Progenitor cell of endocrine pancreas (in vitro differentiated cells): ENCODE data around the gene USP10. TPM values are rescaled to one million over a fixed set of nuclear protein-coding genes. Genes with fewer than 3 reads are reported as not detected.

Experiments
- DNase-seq: peaks from one replicate; pipeline ENCODE4 v3.0.0; 2021; ENCODE audit warnings: low spot score; ENCODE audit not compliant: unreplicated experiment
- H3K27ac Mint-ChIP-seq: 2 replicates; pipeline ENCODE4 v1.8.0; 2021; ENCODE audit warnings: mild to moderate bottlenecking, moderate library complexity, mixed read lengths
- H3K27me3 Mint-ChIP-seq: 2 replicates; pipeline ENCODE4 v1.8.0; 2021; ENCODE audit warnings: mixed read lengths
- H3K36me3 Mint-ChIP-seq: 2 replicates; pipeline ENCODE4 v1.8.0; 2022; ENCODE audit warnings: mixed read lengths; ENCODE audit not compliant: insufficient read depth
- H3K4me1 Mint-ChIP-seq: 2 replicates; pipeline ENCODE4 v1.8.0; 2021; ENCODE audit warnings: low read depth, mixed read lengths
- H3K4me3 Mint-ChIP-seq: 2 replicates; pipeline ENCODE4 v1.8.0; 2021; ENCODE audit warnings: low read depth, mild to moderate bottlenecking, moderate library complexity, mixed read lengths
- H3K9me3 Mint-ChIP-seq: 2 replicates; pipeline ENCODE4 v1.8.0; 2021; ENCODE audit warnings: low read depth, mixed read lengths
- total RNA-seq: library from RNA; stranded (reverse); gene quantifications from 2 replicates; pipeline ENCODE4 v1.2.1, GENCODE V29; 2021
- TF ChIP-seq, protein P1 (sequence below): fragments of 200-600 bp; sonication (generic); IDR thresholded peaks from one replicate; pipeline ENCODE4 v1.5.0; 2021; ENCODE audit warnings: antibody characterized with exemption, mild to moderate bottlenecking; ENCODE audit not compliant: unreplicated experiment

USP10 gene
- total RNA-seq, 1 donor from 2014 or later = 139 TPM

DNA sequence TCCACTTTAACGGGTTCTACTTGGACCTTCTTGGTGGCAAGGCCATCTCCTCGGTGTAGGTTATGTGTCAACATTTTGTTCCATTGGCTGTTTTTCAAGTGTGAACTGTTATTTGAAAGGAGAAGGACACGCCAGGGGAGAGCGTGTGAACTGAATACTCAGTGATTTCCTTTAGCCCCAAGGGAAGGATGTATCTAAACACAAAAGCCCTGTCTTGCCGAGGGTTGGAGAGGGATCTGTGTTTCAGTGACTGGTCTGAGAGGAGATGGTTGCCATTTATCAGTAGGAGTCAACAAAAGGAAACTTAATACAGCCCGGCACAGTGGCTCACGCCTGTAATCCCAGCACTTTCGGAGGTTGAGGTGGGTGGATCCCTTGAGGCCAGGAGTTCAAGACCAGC lies 50.0 kb downstream of the USP10 start:
- Mint-ChIP-seq H3K4me1 (peaks cover 2% of the 10 kb centered on the region), H3K27ac (no peak overlapping the region), H3K36me3 (no peaks in the 10 kb centered on the region), H3K27me3 (no peaks in the 10 kb centered on the region), H3K9me3 (no peaks in the 10 kb centered on the region), H3K4me3 (no peak overlapping the region)
- no peak for DNase-seq
- TF ChIP-seq, protein P1, sequence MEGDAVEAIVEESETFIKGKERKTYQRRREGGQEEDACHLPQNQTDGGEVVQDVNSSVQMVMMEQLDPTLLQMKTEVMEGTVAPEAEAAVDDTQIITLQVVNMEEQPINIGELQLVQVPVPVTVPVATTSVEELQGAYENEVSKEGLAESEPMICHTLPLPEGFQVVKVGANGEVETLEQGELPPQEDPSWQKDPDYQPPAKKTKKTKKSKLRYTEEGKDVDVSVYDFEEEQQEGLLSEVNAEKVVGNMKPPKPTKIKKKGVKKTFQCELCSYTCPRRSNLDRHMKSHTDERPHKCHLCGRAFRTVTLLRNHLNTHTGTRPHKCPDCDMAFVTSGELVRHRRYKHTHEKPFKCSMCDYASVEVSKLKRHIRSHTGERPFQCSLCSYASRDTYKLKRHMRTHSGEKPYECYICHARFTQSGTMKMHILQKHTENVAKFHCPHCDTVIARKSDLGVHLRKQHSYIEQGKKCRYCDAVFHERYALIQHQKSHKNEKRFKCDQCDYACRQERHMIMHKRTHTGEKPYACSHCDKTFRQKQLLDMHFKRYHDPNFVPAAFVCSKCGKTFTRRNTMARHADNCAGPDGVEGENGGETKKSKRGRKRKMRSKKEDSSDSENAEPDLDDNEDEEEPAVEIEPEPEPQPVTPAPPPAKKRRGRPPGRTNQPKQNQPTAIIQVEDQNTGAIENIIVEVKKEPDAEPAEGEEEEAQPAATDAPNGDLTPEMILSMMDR = no peak

- Mint-ChIP-seq H3K27me3 (no peaks in the 10 kb centered on the region), H3K4me3 (no peak overlapping the region), H3K9me3 (no peaks in the 10 kb centered on the region), H3K4me1 (peaks cover 4% of the 10 kb centered on the region), H3K27ac (no peak overlapping the region), H3K36me3 (no peaks in the 10 kb centered on the region)
- TF ChIP-seq, protein P1 = no peak
- DNase-seq = no peak
These were observed 50.8 kb downstream of the USP10 start for GRCh38 chr16:84750575-84750974.

DNA sequence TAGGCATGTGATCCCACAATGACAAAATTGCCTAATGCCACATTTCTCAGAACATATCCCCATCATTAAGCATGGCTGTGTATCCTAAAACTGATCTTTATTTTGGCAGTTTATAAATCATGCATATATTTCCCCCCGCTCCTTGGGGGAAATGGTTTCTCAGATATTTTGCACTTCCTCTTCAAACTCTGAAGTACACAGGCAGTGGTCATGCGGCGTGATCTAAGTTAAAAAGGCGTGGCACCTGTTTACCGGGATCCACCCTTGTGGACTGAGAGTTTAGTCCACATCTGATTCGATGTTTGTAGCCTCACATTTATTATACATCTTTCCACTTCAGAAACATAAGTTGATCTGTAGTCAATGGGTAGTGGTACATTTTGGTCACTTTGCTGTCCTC lies 51.4 kb downstream of the USP10 start:
- H3K4me3 Mint-ChIP-seq = no peak overlapping the region
- no peaks in the 10 kb centered on the region for H3K27me3 Mint-ChIP-seq
- no peaks in the 10 kb centered on the region for H3K9me3 Mint-ChIP-seq
- H3K36me3 Mint-ChIP-seq = no peaks in the 10 kb centered on the region
- H3K27ac Mint-ChIP-seq = no peak overlapping the region
- DNase-seq = no peak
- peaks cover 4% of the 10 kb centered on the region for H3K4me1 Mint-ChIP-seq
- TF ChIP-seq, protein P1 = no peak

- Mint-ChIP-seq H3K36me3 (no peaks in the 10 kb centered on the region), H3K4me1 (peaks cover 4% of the 10 kb centered on the region), H3K27ac (no peak overlapping the region), H3K9me3 (no peaks in the 10 kb centered on the region), H3K27me3 (no peaks in the 10 kb centered on the region), H3K4me3 (no peak overlapping the region)
- TF ChIP-seq, protein P1 = no peak
- DNase-seq = no peak
These were observed 52.1 kb downstream of the USP10 start for GRCh38 chr16:84751947-84752346.

GRCh38 chr16:84752600-84752999 lies 52.8 kb downstream of the USP10 start:
- H3K36me3 Mint-ChIP-seq = no peaks in the 10 kb centered on the region
- H3K4me3 Mint-ChIP-seq = no peak overlapping the region
- TF ChIP-seq, protein P1 = no peak
- no peak for DNase-seq
- H3K27ac Mint-ChIP-seq = no peak overlapping the region
- no peaks in the 10 kb centered on the region for H3K9me3 Mint-ChIP-seq
- peaks cover 4% of the 10 kb centered on the region for H3K4me1 Mint-ChIP-seq
- no peaks in the 10 kb centered on the region for H3K27me3 Mint-ChIP-seq
